Mesendoderm (in vitro differentiated cells): Measurements from ENCODE around the gene FTO.

Experiments used
- DNase-seq: peaks from one replicate; pipeline ENCODE4 v3.0.0; 2013
- H2AK5ac ChIP-seq: 2 replicates; pipeline ENCODE4 v1.6.1; 2013; ENCODE audit warnings: low read length, inconsistent platforms
- H2BK120ac ChIP-seq: 2 replicates; pipeline ENCODE4 v1.6.1; 2013; ENCODE audit warnings: low read depth, mild to moderate bottlenecking, low read length, moderate library complexity, mixed read lengths
- H2BK15ac ChIP-seq: replicated peaks from 2 replicates; pipeline ENCODE4 v1.6.1; 2013; ENCODE audit warnings: low read depth, mild to moderate bottlenecking, moderate library complexity
- H2BK5ac ChIP-seq: 2 replicates; pipeline ENCODE4 v1.6.1; 2013; ENCODE audit warnings: low read length, inconsistent platforms
- H3K18ac ChIP-seq: 2 replicates; pipeline ENCODE4 v1.6.1; 2013; ENCODE audit warnings: mild to moderate bottlenecking, low read length, mixed read lengths
- H3K23ac ChIP-seq: one replicate; pipeline ENCODE4 v1.6.1; 2013; ENCODE audit warnings: low read length
- H3K27ac ChIP-seq: 2 replicates; pipeline ENCODE4 v1.5.1; 2013; ENCODE audit warnings: low read depth, mild to moderate bottlenecking, inconsistent platforms, low read length, moderate library complexity
- H3K27me3 ChIP-seq: 2 replicates; pipeline ENCODE4 v1.6.1; 2013; ENCODE audit warnings: low read length, control low read depth, mild to moderate bottlenecking, inconsistent platforms; ENCODE audit not compliant: insufficient read depth, poor library complexity
- H3K36me3 ChIP-seq: 2 replicates; pipeline ENCODE4 v1.6.1; 2013; ENCODE audit warnings: low read length, inconsistent platforms; ENCODE audit not compliant: control insufficient read depth, insufficient read depth
- H3K4ac ChIP-seq: one replicate; pipeline ENCODE4 v1.6.1; 2013; ENCODE audit warnings: low read depth, mild to moderate bottlenecking, low read length, moderate library complexity
- H3K4me1 ChIP-seq: 2 replicates; pipeline ENCODE4 v1.6.1; 2013; ENCODE audit warnings: low read depth, low read length, inconsistent platforms; ENCODE audit not compliant: control insufficient read depth
- H3K4me2 ChIP-seq: 2 replicates; pipeline ENCODE4 v1.6.1; 2013; ENCODE audit warnings: low read length
- H3K4me3 ChIP-seq: 2 replicates; pipeline ENCODE4 v1.5.1; 2013; ENCODE audit warnings: mild to moderate bottlenecking, low read length
- H3K56ac ChIP-seq: one replicate; pipeline ENCODE4 v1.6.1; 2013; ENCODE audit warnings: low read length
- H3K79me1 ChIP-seq: 2 replicates; pipeline ENCODE4 v1.6.1; 2013; ENCODE audit warnings: low read length, inconsistent platforms
- H3K79me2 ChIP-seq: 2 replicates; pipeline ENCODE4 v1.6.1; 2013; ENCODE audit warnings: mild to moderate bottlenecking, low read length; ENCODE audit not compliant: control insufficient read depth, insufficient read depth
- H3K9ac ChIP-seq: 2 replicates; pipeline ENCODE4 v1.6.1; 2013; ENCODE audit warnings: low read length, inconsistent platforms
- H4K5ac ChIP-seq: one replicate; pipeline ENCODE4 v1.6.1; 2013; ENCODE audit warnings: low read length
- H4K8ac ChIP-seq: one replicate; pipeline ENCODE4 v1.6.1; 2013; ENCODE audit warnings: low read depth, mild to moderate bottlenecking, control low read depth, low read length, moderate library complexity
- WGBS: extraction: QIAGEN DNeasy Blood & Tissue Kit; methylation state at CpG from one replicate; pipeline ENCODE4 v1.1.7; 2013; ENCODE audit warnings: low lambda C conversion rate, missing lambda C conversion rate; ENCODE audit not compliant: insufficient coverage; ENCODE audit errors: extremely low coverage; 5-methylcytosine and 5-hydroxymethylcytosine counted together

FTO gene

DNA sequence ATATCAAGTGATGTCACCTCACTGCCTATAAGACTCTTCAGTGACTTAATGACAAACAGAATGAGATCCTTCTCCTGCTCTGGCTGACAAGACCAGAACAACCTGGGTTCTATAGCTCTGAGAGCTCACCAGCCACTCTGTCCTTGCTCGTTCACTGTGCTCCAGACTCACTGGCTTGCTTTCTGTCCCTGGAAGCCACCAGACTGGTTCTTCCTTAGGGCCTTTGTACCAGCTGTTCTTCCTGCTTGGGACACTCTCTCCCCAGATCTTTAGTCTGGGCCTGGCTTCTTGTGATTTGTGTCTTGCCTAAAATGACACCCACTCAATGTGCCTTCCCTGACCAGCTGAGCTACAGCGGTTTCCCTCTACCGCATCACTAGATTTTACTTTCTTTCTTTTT, 76.1 kb downstream of the FTO start:
- no peak for DNase-seq
- Histone ChIP-seq H3K4ac (no peak overlapping the region), H2BK15ac (no peak overlapping the region), H2BK5ac (no peak overlapping the region), H2AK5ac (no peak overlapping the region), H3K79me2 (no peaks in the 10 kb centered on the region), H3K4me1 (no peaks in the 10 kb centered on the region), H3K23ac (no peak overlapping the region), H4K5ac (no peak overlapping the region), H3K79me1 (peaks cover 3% of the 10 kb centered on the region), H3K18ac (no peak overlapping the region), H3K56ac (no peak overlapping the region), H3K27me3 (no peaks in the 10 kb centered on the region), H3K4me2 (no peak overlapping the region), H2BK120ac (no peak overlapping the region), H3K4me3 (no peak overlapping the region), H4K8ac (no peak overlapping the region), H3K9ac (no peak overlapping the region), H3K36me3 (no peaks in the 10 kb centered on the region), H3K27ac (no peak overlapping the region)
- WGBS, result no CpG with 5 or more reads among the region's 3 CpGs

DNA sequence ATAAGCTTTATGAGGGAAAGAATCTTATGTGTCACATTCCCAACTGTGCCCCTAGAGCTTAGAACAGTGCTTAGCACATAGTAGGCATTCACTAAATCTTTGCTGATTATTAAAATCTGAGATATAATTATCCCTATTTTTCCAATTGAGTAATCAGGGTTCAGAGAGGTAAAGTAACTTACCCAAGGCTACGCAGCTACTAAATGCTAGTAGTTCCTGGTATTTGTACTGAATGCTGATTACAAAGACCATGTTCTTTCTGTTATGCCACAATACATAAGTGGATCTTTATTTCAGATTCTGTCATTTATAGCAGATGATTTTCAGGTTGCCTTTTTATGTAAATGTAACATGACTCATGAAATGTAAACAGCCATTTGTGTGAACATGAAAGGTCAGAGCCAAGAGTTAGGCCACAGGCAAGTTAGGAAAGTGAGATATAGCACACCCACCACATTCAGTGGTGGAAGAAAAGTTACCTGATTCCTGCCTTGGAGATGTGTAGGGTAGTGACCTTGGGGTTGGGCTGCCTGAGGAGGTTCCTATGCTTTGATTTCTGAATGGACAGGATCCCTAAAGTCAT, 77.2 kb downstream of the FTO start:
- no peak overlapping the region for H3K4me2 ChIP-seq
- no peak overlapping the region for H4K8ac ChIP-seq
- H2AK5ac ChIP-seq, result no peak overlapping the region
- H3K4ac ChIP-seq, result no peak overlapping the region
- no peak overlapping the region for H3K18ac ChIP-seq
- H2BK5ac ChIP-seq, result no peak overlapping the region
- H3K27me3 ChIP-seq, result no peaks in the 10 kb centered on the region
- H3K56ac ChIP-seq, result no peak overlapping the region
- WGBS, result no CpG with 5 or more reads among the region's 1 CpG
- no peak overlapping the region for H2BK15ac ChIP-seq
- H2BK120ac ChIP-seq, result no peak overlapping the region
- H3K79me1 ChIP-seq, result peaks cover 3% of the 10 kb centered on the region
- no peak overlapping the region for H3K23ac ChIP-seq
- H3K4me1 ChIP-seq, result no peaks in the 10 kb centered on the region
- H3K4me3 ChIP-seq, result no peak overlapping the region
- no peak overlapping the region for H3K27ac ChIP-seq
- H4K5ac ChIP-seq, result no peak overlapping the region
- H3K9ac ChIP-seq, result no peak overlapping the region
- no peaks in the 10 kb centered on the region for H3K36me3 ChIP-seq
- no peaks in the 10 kb centered on the region for H3K79me2 ChIP-seq
- DNase-seq, result no peak

DNA sequence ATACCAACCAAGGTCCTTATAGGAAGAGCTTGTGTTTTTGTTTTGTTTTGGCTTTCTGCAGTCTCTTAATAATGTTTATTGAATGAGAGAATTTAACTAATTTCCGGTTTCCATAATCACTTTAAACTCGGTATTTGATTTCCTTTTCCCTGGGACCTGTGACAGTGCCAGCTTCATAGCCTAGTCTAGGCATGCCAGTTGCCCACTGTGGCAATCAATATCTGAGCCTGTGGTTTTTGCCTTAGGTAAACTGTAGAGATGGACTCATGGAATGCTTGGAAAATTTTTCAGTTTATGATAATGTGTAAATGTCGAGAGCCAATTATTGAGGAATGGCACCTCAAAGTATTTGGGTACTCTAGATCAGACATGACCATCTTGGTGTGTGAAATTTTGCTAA, 78.2 kb downstream of the FTO start:
- no peak overlapping the region for H2BK15ac ChIP-seq
- H3K4ac ChIP-seq, result no peak overlapping the region
- no peak overlapping the region for H4K5ac ChIP-seq
- H3K18ac ChIP-seq, result no peak overlapping the region
- H2BK5ac ChIP-seq, result no peak overlapping the region
- no peak overlapping the region for H3K4me2 ChIP-seq
- H2BK120ac ChIP-seq, result no peak overlapping the region
- H3K56ac ChIP-seq, result no peak overlapping the region
- peaks cover 3% of the 10 kb centered on the region for H3K79me1 ChIP-seq
- no peaks in the 10 kb centered on the region for H3K27me3 ChIP-seq
- no peak for DNase-seq
- no peaks in the 10 kb centered on the region for H3K4me1 ChIP-seq
- H3K4me3 ChIP-seq, result no peak overlapping the region
- H3K79me2 ChIP-seq, result no peaks in the 10 kb centered on the region
- no peak overlapping the region for H2AK5ac ChIP-seq
- no peak overlapping the region for H3K23ac ChIP-seq
- no peak overlapping the region for H4K8ac ChIP-seq
- no CpG with 5 or more reads among the region's 3 CpGs for WGBS
- H3K36me3 ChIP-seq, result no peaks in the 10 kb centered on the region
- no peak overlapping the region for H3K9ac ChIP-seq
- no peak overlapping the region for H3K27ac ChIP-seq

DNA sequence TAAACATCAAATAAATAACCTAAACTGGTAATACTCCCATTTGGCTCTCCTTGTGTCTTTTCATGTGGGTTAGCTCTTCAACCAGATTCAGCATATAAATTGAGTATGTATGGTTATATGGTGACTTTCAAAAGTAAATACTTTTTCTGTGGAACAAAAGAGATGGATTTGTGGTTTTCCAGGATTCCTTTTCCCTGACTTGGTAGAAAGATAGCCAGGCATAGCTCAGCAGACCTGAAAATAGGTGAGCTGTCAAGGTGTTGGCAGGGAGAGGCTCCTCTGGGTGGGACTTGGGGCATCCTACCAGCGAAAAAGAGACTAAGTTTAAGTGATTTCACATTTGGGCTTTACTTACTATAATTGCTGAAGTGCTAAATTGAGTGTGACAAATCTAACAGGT, 80.3 kb downstream of the FTO start:
- Histone ChIP-seq H3K56ac (no peak overlapping the region), H4K8ac (no peak overlapping the region), H2AK5ac (no peak overlapping the region), H3K79me1 (peaks cover 3% of the 10 kb centered on the region), H3K79me2 (no peaks in the 10 kb centered on the region), H3K4me2 (no peak overlapping the region), H3K9ac (no peak overlapping the region), H3K4ac (no peak overlapping the region), H2BK15ac (no peak overlapping the region), H3K27me3 (no peaks in the 10 kb centered on the region), H3K18ac (no peak overlapping the region), H3K23ac (no peak overlapping the region), H2BK5ac (no peak overlapping the region), H3K36me3 (no peaks in the 10 kb centered on the region), H3K4me1 (no peaks in the 10 kb centered on the region), H3K27ac (no peak overlapping the region), H3K4me3 (no peak overlapping the region), H4K5ac (no peak overlapping the region), H2BK120ac (no peak overlapping the region)
- no peak for DNase-seq
- no CpG with 5 or more reads among the region's 1 CpG for WGBS

GRCh38 chr16:53785044-53785443, 81.1 kb downstream of the FTO start:
- H3K27me3 ChIP-seq, result no peaks in the 10 kb centered on the region
- H3K27ac ChIP-seq, result no peak overlapping the region
- H3K4ac ChIP-seq, result no peak overlapping the region
- H3K79me2 ChIP-seq, result no peaks in the 10 kb centered on the region
- H3K56ac ChIP-seq, result no peak overlapping the region
- H3K18ac ChIP-seq, result no peak overlapping the region
- no peak overlapping the region for H2BK15ac ChIP-seq
- no peak overlapping the region for H3K4me2 ChIP-seq
- no peak overlapping the region for H2BK120ac ChIP-seq
- H3K4me3 ChIP-seq, result no peak overlapping the region
- no peak overlapping the region for H3K9ac ChIP-seq
- H3K23ac ChIP-seq, result no peak overlapping the region
- H2BK5ac ChIP-seq, result no peak overlapping the region
- H4K5ac ChIP-seq, result no peak overlapping the region
- peaks cover 2% of the 10 kb centered on the region for H3K79me1 ChIP-seq
- no peak for DNase-seq
- H3K4me1 ChIP-seq, result no peaks in the 10 kb centered on the region
- H3K36me3 ChIP-seq, result no peaks in the 10 kb centered on the region
- H4K8ac ChIP-seq, result no peak overlapping the region
- no peak overlapping the region for H2AK5ac ChIP-seq

DNA sequence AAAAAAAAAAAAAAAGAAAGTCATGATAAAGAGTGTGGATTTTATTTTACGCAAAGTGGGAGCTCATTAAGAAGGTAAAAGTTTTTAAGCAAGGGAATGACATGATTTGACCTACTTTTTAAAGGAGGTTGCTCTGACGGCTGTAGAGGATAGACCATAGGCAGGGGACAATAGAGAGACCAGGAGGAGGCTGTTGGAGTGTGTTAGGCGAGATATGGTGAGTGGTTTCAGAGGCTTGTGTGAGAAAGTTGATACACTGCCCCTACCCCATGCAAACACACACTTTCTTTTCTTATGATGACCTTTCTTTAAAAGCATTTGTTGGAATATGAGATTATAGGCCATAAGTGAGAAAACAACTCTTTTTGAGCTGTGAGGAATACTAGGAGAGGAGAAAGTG, 82.0 kb downstream of the FTO start:
- H3K27ac ChIP-seq, result no peak overlapping the region
- no peaks in the 10 kb centered on the region for H3K79me2 ChIP-seq
- H3K79me1 ChIP-seq, result no peaks in the 10 kb centered on the region
- no peak overlapping the region for H3K4me3 ChIP-seq
- no peak overlapping the region for H4K8ac ChIP-seq
- DNase-seq, result no peak
- H2BK15ac ChIP-seq, result no peak overlapping the region
- H3K4me2 ChIP-seq, result no peak overlapping the region
- no peak overlapping the region for H3K9ac ChIP-seq
- H3K23ac ChIP-seq, result no peak overlapping the region
- H2BK120ac ChIP-seq, result no peak overlapping the region
- H3K4ac ChIP-seq, result no peak overlapping the region
- no peaks in the 10 kb centered on the region for H3K36me3 ChIP-seq
- no peak overlapping the region for H3K56ac ChIP-seq
- H2BK5ac ChIP-seq, result no peak overlapping the region
- no peaks in the 10 kb centered on the region for H3K27me3 ChIP-seq
- H2AK5ac ChIP-seq, result no peak overlapping the region
- H4K5ac ChIP-seq, result no peak overlapping the region
- WGBS, result 100% methylated on average over 1 of the region's 3 CpGs
- H3K18ac ChIP-seq, result no peak overlapping the region
- H3K4me1 ChIP-seq, result no peaks in the 10 kb centered on the region
